GM18499 (cell line): ENCODE results near the gene TTC8.
"Not testable (repeated sequence)": the region's sequence is repeated elsewhere in the genome, so short reads cannot be mapped to it uniquely, and the experiment has no call there.

Experiments
- ATAC-seq: cut with Tn5 transposase; IDR thresholded peaks from one replicate; pipeline ENCODE4 v1.9.1; 2021; ENCODE audit warnings: moderate number of reproducible peaks; ENCODE audit not compliant: insufficient read depth, unreplicated experiment

The TTC8 gene

DNA sequence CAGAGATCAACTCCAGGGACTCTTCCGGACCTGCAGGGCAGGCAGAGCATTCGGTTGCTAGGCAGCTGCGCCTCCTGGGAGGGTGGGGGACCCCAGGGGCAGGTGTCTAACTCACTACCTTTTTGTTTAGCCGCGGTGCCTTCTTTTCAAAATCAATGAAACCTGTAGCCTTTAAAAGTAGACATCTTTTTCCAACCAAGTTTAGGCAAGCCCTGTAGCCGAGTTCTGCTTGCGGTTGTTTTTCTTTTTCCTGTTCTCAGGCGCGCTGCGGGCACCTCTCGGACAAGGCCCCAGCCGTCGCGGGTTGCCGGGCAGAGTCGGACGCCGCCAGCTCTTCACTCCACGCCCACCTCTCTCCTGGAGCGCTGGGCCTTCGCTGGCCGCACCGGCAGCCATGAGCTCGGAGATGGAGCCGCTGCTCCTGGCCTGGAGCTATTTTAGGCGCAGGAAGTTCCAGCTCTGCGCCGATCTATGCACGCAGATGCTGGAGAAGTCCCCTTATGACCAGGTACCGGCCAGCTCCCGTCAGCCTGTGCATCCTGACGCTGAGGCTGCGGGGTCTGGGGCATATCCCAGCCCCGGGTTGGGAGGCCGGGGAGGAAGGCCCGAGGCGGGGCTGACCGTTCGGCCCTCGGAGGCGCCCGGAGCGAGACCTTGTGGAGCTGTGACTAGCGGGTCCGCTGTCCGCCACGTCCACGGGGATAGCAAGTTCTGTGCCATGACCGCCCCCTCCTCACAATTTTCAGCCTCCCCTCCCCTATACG, at the start of gene TTC8:
TSS of gene TTC8 (plus strand) at position 338 of the 764 bp plus-strand sequence. CDS start at position 395, 57 bp downstream.
- peak; percentile 90 for ATAC-seq

DNA sequence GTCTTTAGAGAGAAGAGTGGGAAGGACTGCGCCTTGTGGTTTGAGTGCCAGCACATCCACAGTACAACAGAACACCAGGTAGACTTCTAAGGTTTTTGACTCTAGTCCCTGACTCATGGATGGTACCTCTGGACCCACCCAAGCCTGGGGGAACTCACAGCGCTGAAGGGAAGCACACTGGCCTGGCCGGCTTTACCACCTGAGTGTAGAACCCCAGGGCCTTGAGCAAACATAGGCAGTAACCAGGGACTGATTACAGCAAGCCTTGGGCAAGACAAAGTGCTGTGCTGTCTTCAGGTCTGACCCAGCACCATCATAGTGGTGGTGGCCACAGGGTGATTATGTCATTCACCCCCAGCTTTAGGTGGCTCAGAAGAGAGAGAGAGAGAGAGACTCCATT, 48.9 kb upstream of the TTC8 start:
- no peak for ATAC-seq

DNA sequence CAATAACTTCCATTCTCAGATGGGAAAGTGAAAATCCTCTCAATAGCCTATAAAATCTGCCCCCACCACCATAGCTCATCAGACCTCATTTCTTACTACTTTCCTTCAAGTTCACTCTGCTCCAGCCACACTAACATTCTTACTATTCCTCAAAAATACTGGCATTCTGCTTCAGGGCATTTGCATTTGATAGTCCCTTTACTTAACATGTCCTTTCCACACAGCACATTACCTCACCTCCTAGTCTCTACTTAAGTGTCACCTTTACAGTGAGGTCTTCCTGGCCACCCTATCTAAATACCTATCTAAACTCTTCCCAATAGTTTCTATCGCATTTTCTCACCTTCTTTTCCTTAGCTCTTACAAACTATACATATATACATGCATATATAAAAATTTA, 38.5 kb upstream of the TTC8 start:
- ATAC-seq, result no peak

DNA sequence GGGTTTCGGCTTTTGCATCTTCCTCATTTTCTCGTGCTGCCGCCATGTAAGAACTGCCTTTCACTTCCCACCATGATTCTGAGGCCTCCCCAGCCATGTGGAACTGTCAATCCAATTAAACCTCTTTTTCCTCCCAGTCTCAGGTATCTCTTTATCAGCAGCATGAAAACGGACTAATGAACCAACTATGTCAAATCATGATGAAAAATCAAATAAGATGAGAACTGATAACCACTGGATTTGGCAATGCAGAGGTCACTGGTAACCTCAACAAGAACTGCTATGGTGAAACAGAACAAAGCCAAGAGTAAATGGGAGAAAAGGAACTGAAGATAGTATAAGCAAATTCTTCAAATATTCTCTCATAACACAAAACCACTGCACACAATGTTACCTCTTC, 37.7 kb upstream of the TTC8 start:
- no peak for ATAC-seq

DNA sequence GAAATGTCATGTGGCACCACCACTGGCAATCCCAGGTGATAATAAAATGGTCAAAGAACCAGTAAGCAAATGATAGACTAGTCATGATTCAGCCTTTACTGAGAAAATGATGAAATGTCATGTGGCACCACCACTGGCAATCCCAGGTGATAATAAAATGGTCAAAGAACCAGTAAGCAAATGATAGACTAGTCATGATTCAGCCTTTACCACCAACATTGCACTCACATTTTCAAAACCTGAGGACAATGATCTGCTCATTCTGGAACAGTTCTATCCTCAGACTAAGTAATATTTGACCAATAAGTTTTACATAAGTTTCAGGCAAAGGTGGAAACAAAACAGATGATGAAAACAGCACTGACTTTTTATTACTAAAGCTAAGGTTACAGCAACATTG, 34.9 kb upstream of the TTC8 start:
- ATAC-seq, result not testable (repeated sequence)

DNA sequence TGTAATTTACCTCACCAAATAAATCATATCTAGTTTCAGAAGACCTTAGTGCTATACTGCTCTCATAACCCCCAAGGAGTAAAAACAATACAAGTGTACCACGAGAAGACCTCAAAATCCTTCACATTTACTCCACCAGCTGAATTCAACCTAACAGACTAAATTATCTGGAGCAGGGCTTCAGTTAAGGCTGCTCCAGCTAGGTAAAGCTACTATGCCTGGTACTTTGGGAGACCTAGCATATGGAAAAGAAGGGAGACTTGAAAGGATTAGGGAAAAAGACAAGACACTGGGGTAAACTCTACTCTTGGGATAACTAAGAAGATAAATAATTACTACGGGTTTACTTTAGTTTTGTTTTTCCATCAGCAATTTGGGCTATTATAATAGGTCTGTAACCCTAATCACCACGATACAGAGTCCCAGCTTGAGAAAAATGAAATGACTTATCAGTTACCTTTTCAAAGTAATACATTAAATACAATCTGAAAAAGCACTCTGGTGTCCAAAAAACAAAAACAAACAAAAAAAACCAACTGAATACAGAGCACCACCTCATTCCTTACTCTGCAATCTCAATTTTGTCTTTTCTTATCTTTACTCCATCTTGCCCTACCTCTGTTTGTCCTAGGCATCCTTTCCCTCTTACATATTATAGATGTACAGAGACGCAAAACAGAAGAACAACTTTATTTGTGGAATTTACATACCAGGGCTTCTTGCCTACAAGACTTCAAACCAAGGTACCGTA, 33.8 kb upstream of the TTC8 start:
- no peak for ATAC-seq

- no peak for ATAC-seq
Measured at GRCh38 chr14:88791252-88791621, 33.2 kb upstream of the TTC8 start.

- peak; percentile 3 for ATAC-seq
Measured at GRCh38 chr14:88791629-88792472, 32.6 kb upstream of the TTC8 start.

- ATAC-seq, result peak; percentile 72
Measured at GRCh38 chr14:88792473-88793258, 31.8 kb upstream of the TTC8 start, which contains the start of gene EML5. Gene EML5, minus strand, starts transcription at chr14:88792953. Its CDS starts 450 bp downstream, at chr14:88792503.

DNA sequence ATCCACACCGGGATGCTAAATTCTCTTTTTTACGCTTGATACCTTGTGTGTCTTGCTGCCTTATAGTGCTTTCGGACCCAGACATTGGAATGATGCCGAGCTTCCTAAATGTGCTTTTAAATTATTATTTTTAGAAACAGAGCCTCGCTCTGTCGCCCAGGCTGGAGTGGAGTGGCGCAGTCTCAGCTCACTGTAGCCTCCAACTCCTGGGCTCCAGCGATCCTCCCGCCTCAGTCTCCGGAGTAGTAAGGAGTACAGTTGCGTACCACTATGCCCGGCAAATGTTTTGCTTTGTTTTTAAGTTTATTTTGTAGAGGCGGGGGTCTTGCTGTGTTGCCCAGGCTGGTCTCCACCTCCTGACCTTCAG, 31.2 kb upstream of the TTC8 start:
- ATAC-seq, result no peak

- no peak for ATAC-seq
Measured at GRCh38 chr14:88798156-88798555, 26.3 kb upstream of the TTC8 start.

- no peak for ATAC-seq
Measured at GRCh38 chr14:88799522-88799921, 24.9 kb upstream of the TTC8 start.

DNA sequence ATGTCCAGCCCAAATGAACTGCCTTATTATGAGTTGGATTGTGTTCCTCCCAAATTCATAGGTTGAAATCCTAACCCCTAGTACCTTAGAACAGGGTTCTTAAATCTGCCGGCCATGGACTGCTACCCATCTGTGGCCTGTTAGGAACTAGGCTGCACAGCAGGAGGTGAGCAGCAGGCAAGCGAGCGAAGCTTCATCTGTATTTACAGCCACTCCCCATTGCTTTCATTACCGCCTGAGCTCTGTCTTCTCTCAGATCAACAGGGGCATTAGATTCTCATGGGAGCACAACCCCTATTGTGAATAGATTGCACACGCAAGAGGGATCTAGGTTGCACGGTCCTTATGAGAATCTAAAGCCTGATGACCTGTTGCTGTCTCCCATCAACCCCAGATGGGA, 21.9 kb upstream of the TTC8 start:
- no peak for ATAC-seq

DNA sequence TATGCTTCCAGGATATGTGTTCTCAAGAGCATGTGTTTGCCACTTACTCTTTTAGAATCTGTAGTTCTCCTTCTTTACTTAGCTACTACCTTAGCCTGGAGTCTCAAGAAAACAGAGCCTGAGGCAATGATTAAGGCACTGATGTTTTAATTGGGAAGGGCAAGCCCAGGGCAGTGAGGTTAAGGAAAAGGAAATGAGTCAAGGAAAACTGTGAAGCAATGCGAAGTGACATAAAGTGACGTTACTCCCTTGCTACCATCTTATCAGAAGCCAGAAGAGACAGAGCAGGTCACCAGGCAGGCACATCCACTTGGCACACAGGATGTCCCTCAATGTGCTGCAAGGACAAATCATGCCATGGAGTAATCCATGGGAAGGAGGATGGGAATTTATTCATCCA, 20.4 kb upstream of the TTC8 start:
- ATAC-seq, result no peak

- no peak for ATAC-seq
Measured at GRCh38 chr14:88804477-88804876, 20.0 kb upstream of the TTC8 start.

DNA sequence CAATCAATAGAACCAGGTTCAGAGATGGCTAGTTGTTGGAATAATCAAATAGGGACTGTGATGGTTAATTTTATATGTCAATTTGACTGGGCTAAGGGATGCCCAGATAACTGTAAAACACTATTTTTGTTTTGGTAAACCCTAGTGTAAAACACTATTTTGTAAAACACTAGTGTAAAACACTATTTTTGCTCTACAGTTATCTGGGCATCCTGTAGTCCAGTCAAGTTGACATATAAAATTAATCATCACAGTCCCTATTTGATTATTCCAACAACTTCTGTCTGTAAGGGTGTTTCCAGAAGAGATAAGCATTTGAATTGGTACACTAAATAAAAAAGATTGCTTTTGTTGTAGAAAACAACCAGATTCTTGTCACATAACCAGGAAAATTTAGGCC, 16.1 kb upstream of the TTC8 start:
- no peak for ATAC-seq

DNA sequence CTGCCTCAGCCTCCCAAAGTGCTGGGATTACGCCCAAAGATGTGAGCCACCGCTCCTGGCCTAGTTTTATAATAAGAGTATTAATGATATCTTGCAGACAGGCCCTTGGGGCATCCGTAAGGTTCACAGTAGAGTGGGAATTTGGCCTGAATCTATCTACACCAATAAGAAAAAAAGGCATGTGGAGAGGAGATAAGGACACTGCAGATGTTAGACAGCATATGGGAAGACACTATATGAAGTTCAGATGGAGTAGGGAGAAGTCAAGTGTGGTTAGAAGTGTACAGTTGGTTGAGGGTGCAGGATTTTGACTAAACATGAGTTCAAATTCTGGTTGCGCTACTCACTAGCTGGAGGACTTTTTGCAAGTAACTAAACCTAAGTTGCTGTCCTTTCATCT, 8.5 kb upstream of the TTC8 start:
- no peak for ATAC-seq

DNA sequence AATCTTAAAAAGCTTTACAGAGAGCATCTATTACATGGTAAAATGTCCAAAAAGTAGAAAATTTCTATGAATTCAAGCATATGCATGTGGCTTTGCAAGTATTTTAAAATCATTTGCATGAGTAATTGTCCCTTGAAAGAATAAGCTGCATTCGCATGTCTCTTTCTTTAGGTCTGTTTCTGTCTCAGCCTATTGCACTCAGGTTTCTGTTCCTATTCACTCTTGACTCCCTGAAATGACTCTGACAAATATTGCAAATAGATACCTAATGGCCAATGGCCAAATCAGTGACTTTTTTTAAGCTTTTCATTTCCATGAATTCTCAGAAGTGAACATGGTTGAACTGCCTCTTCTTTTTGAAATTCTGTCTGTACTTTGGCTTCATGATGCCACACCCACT, 6.4 kb upstream of the TTC8 start:
- ATAC-seq, result peak; percentile 89

DNA sequence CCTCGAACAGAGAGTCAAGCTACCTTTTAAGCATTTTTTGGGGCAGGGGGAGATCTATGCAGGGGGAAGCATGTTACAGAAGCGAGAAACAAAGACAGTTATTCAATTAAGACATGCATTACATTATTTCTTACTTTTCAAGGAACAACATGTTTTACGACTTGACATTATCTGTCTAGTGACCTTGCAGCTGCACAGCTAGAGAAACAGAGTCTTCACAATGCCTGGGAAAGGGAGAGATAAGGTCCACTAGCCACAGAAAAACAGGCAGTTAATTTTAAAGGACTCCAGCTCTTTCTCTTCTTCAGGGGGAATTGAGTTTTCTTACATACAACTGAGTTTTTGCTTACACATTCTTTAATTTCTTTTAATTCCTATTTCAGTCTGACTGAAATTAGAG, 4.8 kb upstream of the TTC8 start:
- ATAC-seq, result not testable (repeated sequence)

GRCh38 chr14:88821378-88821777, 3.1 kb upstream of the TTC8 start:
- no peak for ATAC-seq
